ENCODE measurements around the gene EFCAB14.
"Not testable (repeated sequence)": the region's sequence is repeated elsewhere in the genome, so short reads cannot be mapped to it uniquely, and the experiment has no call there.

EFCAB14 gene

DNA sequence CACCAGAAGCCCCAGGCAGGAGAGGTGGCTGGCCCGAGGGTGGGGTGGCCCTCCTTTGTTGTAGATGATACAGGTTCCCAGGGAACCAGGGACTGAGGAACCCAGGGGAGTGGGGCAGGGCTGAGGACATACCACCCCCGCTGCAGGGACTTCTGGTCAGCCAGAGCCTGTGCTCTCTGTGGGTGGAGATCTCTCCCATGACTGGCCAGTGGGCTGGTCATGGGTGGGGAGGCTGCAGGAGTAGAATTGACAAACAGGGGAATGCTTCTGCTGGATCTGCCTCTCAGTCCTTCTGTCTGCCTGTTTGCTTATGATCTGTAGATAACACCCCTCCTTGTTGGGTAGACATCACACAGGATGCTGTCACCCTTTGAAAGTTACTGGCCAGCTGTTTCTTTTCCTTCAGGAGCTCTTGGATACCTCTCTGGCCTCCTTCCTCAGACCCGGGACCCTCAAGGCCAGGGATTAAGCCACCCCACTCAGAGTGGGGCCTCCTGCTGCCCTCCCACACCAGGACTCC, 2.8 kb upstream of the EFCAB14 start:
- DNase-seq = no peak

DNA sequence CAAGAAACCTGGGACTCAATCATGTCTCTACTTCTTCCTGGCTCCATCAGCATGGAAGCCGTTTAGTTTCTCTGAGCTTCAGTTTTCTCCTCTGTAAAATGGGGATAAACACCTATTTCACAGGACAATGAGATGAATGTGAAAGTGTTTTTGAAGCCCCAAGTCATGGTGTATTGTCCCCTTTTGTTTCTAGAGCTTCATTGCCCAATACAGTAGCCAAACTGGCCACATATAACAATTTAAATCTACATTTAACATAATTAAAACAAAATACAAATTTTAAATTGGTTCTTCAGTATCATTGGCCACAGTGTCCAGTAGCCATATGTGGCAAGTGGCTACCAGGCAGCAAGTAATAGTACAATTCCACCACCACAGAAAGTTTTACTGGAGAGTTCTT, 2.3 kb upstream of the EFCAB14 start:
- DNase-seq = no peak

DNA sequence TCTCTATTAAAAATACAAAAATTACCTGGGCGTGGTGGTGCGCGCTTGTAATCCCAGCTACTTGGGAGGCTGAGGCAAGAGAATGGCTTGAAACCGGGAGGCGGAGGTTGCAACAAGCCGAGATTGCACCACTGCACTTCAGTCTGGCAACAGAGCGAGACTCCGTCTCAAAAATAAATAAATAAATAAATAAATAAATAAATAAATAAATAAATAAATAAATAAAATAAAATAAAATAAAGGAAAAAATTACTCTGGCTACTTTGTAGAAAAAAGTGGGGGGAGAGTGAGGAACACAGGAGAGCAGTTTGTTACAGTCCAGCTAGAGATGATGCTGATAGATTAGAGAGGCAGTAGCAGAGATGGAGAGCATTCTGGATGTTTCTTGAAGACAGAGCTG, 1.4 kb upstream of the EFCAB14 start:
- DNase-seq = not testable (repeated sequence)

DNA sequence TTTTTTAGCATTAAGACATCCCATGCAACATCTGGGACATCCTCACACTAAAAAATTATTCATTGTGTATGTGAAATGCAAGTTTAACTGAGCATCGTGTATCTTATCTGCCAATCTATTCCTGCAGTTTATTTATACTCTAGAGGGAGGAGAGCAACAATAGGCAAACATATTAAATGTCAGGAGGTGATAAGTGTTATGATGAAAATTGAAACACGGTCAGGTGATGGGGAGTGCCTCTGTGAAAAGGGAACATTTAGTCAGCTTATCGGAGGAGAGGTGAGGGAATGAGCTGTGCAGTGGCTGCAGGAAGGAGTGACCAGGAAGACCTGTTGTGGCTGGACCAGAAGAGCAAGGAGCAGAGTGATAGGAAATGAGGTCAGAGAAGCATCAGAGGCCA, 775 bp upstream of the EFCAB14 start:
- DNase-seq = peak; percentile 50

GRCh38 chr1:46718340-46718726, 581 bp downstream of the EFCAB14 start:
- no peak for DNase-seq

DNA sequence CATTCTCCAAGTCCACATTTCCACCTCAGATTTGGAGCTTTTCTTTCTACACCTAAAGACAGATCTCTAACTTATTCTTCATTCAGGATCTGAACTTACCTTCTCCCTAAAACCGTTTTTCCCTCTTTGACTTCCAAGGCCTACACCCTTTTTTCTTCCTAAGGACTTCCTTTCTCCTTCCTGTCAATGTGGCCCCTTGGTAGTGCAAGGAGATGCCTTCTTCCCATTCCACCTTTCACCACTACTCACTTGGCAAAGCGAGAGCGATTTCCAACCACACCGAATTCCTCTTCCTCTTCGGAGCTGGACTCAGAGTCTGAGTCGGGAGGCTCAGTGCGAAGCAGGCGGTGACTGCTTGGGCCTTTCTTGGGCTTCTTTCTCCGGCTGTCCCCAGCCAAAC, 1.3 kb downstream of the EFCAB14 start:
- DNase-seq = no peak

DNA sequence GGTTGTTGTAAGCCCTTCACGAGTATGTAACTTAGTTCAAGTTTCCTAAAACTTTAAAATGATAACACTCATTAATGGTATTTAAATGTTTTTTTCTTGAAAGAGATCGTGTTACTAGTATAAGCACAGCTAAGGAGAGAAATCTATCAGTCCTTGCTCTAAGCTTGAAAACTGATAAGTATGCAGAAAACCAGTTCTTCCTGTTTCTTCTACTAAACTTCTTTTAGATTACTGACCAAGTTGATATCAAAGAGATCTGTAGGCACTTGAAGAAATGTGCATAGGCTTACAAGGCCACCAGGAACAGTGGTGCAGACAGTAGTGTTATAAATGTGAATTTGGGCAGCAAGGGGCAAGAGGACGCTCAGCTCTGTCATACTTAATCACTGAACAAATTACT, 3.9 kb downstream of the EFCAB14 start:
- DNase-seq = no peak

DNA sequence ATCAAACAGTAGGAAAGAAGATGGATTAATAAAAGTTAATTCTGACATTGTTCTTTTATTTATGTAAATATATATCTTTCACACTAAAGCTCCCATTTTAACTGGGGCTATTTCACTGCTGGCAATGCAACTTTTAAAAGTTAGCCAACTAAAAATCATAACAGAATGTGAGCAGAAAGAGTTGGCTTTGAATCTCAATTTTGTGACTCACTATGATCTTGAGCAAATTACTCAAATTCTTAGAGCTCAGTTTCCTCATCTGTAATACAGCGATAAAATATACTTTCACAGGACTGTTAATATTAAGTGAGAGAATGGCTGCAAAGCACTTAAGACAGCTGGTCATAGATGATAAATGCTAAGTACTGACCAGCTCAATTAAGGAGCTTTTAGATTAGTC, 10.8 kb downstream of the EFCAB14 start:
- DNase-seq = no peak

DNA sequence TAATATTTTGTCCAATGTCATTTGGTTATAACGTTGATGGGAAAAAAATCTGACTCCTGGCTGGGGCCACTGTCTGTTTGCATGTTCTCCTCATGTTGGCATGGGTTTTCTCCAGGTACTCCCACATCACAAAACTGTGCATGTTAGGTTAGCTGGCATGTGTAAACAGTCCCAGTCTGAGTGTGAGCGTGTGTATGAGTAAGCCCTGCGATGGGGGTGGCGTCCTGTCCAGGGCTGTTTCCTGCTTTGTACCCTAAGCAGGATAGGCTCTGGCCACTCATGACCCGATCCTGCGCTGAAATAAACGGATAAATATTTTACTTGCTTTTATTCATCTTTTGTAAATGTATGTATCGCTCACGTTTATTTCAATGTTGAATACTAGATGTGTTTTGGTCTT, 13.5 kb downstream of the EFCAB14 start:
- no peak for DNase-seq

DNA sequence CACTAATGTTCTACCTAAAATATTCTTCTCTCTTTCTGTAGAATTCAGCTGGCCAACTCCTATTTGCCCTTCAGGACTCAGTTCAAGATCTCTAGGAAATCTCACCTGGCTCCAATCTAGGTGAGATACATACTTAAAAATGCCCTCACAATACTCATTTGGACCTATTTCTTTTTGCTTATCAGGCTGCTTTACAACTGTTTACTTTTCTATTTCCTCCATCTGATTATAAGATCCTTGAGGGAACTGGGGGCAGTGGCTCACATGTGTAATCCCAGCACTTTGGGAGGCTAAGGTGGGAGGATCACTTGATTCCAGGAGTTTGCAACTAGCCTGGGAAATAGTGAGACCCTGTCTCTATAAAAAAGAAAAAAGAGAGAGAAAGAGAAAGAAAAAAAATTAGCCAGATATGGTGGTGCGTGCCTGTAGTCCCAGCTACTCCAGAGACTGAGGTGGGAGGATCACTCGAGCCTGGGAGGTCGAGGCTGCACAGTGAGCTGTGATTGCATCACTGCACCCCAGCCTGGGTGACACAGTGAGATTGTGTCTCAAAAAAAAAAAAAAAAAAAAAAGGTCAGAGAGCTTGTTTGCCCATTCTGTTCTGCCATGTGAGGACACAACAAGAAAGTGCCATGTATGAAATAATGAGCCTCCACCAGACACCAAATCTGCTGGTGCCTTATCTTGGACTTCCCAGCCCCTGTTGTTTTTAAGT, 14.8 kb downstream of the EFCAB14 start:
- DNase-seq = no peak

GRCh38 chr1:46699666-46700065, 19.2 kb downstream of the EFCAB14 start:
- DNase-seq = no peak

DNA sequence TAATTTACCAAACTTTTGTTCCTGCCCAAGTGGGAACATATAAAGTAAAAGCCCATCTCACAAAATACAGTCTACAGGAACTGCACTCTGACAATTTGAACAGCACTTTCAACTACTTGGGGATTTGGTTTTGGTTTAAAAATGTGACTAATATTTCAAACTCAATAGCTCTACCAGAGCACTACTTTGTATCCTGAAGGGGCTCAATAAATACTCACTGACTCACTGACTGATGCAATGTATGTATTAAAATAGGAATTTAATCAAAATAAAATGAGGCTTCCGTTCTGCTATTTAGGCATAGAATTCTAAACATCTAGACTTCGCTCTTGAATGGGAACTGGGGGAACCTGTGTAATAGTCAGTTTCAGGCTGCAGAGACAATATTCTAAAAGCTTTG, 21.9 kb downstream of the EFCAB14 start:
- no peak for DNase-seq

DNA sequence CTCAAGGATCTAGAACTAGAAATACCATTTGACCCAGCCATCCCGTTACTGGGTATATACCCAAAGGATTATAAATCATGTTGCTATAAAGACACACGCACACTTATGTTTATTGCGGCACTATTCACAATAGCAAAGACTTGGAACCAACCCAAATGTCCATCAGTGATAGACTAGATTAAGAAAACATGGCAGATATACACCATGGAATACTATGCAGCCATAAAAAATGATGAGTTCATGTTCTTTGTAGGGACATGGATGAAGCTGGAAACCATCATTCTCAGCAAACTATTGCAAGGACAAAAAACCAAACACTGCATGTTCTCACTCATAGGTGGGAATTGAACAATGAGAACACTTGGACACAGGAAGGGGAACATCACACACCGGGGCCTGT, 24.2 kb downstream of the EFCAB14 start:
- not testable (repeated sequence) for DNase-seq

- DNase-seq = no peak
Observed at GRCh38 chr1:46692811-46693770, 25.8 kb downstream of the EFCAB14 start.

DNA sequence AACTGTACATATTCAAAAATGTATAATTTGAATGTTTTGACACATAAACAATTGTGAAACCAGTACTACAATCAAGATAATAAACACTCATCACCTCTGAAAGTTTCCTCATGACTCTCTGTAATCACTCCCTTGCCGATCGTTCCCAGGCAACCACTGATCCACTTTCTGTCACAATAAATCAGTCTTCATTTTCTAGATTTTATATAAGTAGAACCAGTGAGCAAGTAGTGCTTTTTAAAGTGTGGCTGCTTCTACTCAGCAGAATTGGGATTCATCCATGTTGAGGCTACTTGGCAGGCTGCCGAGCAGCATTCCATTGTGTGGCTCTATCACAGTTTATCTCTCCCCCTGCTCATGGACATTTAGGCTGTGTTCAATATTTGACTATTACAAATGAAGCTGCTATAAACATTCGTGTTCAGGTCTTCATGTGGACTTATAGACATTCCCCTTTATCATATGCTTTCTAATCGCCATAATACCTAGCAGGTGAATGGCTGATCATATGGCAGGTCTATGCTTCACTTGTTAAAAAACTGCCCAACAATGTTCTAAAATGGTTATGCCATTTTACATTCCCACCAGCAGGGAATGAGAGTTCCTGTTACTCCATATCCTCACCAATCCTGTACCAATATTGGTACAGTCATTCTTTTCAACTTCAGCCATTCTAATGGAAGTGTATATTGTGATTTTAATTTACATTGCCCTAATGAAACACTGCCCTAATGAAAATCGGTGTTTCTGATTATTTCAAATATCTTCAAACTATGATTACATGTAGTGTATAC, 26.7 kb downstream of the EFCAB14 start:
- DNase-seq = no peak

GRCh38 chr1:46690931-46691421, 27.9 kb downstream of the EFCAB14 start:
- peak; percentile 15 for DNase-seq

GRCh38 chr1:46689897-46690296, 29.0 kb downstream of the EFCAB14 start:
- DNase-seq = no peak

- DNase-seq = peak; percentile 53
Observed at GRCh38 chr1:46689356-46689755, 29.6 kb downstream of the EFCAB14 start.

DNA sequence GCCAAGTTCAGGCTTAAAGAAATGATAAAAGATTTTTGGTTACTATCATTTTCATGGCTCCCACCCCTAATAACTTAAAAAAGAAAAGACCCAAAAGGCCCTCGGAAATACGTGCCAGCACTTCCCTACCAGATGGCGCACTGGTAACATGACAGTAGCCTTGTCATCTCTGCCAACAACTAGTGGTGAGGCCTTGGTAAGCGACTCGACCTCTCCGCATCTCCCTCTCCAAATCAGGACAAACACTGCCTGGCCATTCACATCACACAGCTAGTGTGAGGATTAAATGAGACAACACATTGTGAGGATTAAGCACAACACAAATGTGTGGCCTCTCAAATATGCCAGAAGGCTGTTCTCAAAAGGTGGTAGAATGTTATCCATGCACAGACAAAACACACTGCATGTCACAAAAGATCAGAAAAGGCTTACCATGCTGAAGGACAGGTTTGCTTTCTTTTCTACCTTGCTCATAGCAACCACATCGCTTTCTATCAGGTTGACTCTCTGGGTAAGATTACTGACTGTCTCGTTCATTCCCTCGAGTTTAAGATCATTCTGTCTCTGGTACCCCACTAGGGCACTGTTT, 30.9 kb downstream of the EFCAB14 start:
- no peak for DNase-seq

DNA sequence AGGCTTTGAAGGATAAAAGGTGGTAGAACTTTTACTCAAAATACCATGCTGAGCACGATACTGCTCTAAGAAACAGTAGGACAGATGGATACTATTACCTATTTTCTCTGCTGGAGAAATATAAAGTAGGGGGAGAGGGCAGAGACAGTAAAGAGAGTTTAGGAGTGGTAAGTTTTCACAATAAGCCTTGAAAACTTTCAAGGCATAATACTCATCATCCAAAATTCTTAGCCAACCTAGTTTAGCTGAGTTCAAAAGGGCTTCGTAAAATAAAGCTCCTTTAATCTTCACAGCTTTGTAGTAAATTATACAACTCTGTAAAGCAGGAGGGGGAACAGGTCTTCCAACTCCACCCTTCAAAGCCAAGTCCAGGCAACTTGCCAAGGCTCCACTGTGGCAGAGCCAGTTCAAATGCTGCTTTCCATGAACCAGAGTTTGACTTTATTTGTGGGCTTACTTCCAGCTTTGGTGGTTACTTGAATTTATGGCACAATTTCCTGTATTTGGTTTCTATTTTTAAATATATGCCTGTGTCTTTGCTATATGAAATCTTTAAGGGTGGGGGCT, 31.7 kb downstream of the EFCAB14 start:
- no peak for DNase-seq

DNA sequence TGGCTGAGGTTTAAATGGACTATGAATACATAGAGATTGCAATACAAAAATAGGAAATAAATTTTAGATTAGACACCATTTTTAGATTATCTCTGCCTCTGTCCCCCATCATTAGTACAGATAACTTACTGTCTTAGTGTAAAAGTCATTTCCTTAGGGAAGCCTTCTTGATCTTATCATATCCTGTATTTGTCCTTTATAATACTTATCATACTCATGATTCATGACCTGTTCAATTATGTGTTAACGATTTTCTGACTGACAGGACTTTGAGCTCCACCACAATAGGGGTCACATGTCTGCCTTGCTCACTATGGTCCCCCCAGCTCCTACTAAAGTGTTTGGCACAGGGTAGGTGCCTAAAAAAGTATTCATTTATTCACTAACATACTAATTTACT, 32.7 kb downstream of the EFCAB14 start:
- DNase-seq = no peak

- DNase-seq = no peak
Observed at GRCh38 chr1:46684670-46685069, 34.2 kb downstream of the EFCAB14 start.
